Stimulated activated CD8-positive, alpha-beta memory T cell treated with anti-CD3 and anti-CD28 coated beads, Interleukin-15, amount 100 ng/mL, for 4 hours (primary cell): ENCODE data around the gene LTO1.
"Not testable (repeated sequence)": the region's sequence is repeated elsewhere in the genome, so short reads cannot be mapped to it uniquely, and the experiment has no call there.

Source experiments
- DNase-seq, 2 donors: peaks; one replicate each; pipeline ENCODE4 v3.0.0-alpha.2; 2020; ENCODE audit warnings: low read depth in 2 of 2

Gene LTO1

DNA sequence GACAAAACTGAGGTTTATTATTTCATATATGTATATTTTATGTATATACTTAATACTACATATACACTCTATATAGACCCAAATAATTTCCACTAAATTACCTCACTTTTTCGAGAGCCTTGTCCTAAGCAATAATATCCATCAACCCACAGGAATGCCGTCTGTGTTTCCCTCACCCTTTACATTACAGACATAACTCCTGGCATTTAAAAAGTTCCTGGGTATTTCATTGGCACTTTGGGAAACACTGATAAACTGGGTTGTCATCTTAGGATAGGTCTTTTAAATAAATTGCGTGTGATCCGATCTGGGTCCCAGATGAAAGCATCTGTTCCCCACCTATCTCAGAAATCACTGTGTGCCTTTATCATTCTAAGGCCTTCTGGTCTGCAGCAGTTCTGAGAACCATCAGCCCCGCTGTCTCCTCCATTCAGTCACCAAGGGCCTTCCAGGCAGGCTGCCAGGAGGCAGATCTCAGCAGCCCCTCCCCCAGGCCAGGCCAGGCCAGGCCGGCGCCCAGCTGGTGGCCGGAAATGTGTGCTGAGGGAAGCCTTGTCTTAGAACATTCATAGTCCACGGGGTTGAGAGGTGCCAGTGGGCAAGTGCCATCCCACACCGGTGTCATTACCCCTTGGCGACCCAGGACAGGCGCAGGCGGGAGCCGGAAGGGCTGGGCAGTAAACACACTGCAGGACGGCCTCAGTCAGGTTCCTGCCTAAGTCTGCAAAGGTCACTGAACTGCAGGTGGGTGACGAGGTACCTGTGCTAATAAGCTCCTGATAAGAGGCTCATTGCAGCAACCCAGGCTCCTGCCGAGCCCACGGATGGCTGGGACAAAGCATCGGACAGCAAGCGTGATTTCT lies 25.4 kb upstream of the LTO1 start:
- no peak for DNase-seq

DNA sequence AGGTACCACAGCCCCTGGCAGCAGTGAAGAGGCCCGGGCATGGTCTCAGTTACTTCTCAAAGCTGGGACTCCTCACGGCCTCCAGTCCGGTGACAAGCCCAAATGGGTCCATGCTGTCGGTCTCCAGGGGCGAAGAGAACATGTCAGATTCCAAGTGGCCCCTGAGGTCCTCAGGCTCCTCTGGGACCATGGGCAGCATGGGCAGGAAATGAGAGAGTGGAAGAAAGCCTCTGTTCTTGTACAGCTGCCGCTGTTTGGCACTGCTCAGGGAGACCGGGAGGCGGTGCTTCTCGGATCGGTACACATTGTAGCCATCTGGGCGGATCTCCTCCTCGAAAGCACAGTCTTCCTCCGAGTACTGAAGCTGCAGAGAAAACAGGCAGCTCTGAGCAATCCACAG lies 24.1 kb upstream of the LTO1 start:
- no peak for DNase-seq

DNA sequence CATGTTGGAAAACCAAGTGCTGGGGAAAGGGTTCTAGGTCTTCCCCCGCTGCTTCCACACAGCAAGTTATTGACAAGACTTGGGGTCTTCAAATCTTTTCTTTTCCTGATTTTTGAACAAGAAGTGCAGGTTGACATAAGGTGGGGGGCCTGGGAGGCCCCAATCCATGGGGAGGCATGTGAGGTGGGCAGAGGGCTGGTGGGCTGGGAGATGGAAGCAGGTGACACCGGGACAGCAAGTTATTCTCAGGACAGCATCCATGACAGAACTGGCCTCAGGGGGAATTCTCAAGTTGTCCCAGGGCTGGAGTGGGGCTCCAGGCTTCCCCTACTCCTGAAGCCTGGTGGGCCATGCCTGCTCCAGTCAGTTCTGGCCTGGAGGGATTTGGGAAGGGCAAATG lies 23.2 kb upstream of the LTO1 start:
- DNase-seq: no peak

- no peak for DNase-seq
Observed at GRCh38 chr11:69697861-69698260, 22.7 kb upstream of the LTO1 start.

DNA sequence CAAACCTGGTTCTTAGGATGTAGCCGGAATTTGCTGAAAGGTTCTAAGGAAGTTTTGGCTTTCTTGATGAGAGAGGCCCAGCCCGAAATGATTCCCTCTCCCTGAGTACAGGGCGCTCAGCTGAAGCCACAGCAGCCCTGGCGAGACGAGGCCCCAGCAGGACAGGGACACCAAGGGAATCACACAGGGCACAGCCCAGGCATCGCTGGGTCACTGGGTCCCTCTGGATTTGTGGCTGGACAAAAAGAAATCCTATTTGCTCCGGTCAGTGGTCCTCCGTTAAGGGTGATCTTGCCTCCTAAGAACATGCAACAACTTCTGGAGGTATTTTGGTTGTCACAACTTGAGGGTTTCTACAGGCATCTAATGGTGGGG lies 22.3 kb upstream of the LTO1 start:
- DNase-seq: no peak

DNA sequence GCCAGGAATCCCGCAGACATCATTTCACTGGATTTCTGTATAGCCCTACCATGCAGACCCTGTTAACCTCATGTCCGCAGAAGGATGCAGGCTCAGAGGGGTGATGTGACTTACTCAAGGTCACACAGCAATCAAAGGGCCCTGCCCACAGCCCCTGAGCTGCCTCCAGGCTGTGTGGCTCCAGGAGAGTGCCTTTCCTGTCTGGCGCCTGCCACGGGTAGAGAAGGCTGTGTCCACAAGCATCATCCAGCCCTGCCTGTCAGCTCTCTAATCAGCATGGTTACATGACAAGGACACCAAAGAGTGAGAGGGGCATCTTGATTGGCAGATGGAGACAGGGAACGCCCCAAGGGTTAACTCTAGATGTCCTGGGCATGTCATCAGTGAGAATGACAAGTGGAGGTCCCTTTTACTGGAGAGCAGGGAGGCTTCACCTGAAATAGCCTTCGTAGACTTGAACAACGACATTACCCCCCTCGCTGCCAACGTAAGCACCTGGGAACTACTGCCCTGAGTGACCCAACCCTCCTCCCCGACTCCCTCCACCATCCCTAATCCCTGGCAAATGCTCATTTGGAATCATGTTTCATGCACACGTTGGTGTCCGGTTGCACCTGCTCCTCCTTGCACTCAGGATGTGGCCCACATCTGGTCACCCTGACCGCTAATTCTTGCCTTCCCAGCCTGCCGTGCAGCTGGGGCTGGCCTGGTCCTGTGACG lies 21.8 kb upstream of the LTO1 start:
- no peak for DNase-seq

DNA sequence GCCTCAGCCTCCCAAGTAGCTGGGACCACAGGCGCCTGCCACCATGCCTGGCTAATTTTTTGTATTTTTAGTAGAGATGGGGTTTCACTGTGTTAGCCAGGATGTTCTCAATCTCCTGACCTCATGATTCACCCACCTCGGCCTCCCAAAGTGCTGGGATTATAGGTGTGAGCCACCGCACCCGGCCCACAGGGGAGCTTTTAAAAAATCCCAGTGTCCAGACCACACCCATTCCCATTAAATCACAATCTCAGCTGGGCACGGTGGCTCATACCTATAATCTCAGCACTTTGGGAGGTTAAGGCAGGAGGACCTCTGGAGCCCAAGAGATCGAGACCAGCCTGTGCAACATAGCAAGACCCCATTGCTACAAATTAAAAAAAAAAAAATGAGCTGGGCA lies 20.8 kb upstream of the LTO1 start:
- DNase-seq: not testable (repeated sequence)

- no peak for DNase-seq
Observed at GRCh38 chr11:69695581-69695980, 20.4 kb upstream of the LTO1 start.

DNA sequence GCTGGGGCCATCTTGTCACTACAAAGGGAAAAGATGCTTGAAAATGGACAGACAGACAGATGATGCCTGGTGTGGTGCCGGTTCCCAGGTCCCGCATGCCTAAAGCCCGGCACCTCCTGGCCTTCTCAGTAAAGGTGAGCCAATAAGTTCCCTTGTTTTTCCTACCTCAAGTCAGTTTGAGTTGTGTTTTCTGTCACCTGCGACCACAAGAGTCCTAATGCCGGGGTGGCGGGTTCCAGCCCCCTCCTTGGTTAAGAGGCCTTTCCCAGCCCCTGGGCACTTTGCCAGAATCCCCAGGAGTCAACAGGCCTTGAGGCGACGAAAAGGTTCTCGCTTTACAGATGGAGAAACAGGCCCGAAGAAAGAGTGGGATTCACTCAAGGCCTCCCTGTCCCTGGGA lies 19.6 kb upstream of the LTO1 start:
- DNase-seq: no peak

- DNase-seq: no peak
Observed at GRCh38 chr11:69692422-69692821, 17.3 kb upstream of the LTO1 start.

GRCh38 chr11:69691463-69691862 lies 16.3 kb upstream of the LTO1 start:
- DNase-seq: no peak

- no peak for DNase-seq
Observed at GRCh38 chr11:69689484-69690319, 14.5 kb upstream of the LTO1 start.

DNA sequence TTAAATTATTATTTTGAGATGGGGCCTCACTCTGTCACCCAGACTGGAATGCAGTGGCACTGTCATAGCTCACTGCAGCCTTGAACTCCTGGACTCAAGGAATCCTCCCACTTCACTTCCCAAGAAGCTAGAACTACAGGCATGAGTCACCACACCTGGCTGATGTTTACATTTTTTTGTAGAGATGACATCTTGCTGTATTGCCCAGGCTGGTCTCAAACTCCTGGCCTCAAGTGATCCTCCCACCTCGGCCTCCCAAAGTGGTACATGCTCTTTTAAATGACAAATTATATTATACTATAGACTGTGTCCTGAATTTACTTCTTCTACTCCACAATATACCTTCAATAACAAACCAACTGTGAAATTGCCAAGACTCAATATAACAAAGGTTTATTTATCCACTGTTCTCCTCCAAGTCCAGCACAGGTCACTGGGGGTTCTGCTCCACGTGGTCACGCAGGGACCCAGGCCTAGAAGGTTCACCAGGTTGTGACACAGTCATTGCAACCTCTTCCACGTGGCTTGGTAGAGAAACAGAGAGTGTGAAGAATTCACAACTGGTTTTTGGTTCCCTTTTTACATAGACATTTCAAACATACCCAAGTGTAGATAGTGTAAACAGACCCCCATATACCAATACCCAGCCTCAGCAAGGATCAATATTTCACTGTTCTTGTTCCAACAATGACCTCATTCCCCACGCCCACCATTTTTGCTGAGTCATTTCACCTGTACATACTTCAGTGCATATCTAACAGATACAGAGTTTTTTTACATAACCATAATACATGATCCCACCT lies 13.0 kb upstream of the LTO1 start:
- not testable (repeated sequence) for DNase-seq

GRCh38 chr11:69686856-69687255 lies 11.7 kb upstream of the LTO1 start:
- DNase-seq: no peak

DNA sequence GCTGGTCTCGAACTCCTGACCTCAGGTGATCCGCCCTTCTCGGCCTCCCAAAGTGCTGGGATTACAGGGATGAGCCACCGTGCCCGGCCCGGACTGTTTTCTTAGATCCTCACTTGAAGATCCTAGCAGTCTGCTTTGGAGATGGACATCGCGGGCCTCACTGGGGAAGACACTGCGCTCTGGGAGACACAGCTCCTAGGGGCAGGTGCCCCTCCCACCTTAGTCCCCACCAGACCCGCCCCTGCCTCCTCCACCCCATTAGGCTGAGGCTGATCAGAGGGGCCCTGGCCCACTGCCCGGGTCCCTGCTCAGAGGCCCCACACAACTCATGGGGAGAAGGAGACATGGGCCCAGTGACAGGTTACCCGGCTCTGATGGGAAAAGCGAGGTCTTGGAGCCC lies 11.3 kb upstream of the LTO1 start:
- no peak for DNase-seq

GRCh38 chr11:69685348-69685747 lies 10.2 kb upstream of the LTO1 start:
- DNase-seq: no peak

DNA sequence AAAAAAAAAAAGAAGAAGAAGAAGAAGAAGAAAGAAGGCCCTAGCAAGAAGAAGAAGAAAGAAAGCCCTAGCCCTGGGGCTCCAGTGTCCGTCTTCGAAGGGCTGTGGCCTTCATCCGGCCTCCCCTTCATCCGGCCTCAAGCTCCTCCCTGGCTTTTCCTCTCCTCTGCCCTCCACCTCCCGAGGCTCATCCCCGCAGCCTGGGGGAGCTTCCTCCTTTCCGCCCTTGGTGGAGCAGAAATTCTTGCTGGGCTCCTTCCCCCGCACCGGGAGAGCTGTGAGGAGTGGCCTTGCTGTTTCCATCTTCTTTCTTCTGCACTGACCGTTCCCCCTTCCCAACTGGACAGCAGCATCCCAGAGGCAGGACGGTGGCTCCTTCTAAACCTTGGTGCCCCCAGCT lies 9.5 kb upstream of the LTO1 start:
- DNase-seq: no peak

- no peak for DNase-seq
Observed at GRCh38 chr11:69683764-69684333, 8.7 kb upstream of the LTO1 start.

- DNase-seq: no peak
Observed at GRCh38 chr11:69682681-69683326, 7.7 kb upstream of the LTO1 start.

- no peak for DNase-seq
Observed at GRCh38 chr11:69682221-69682620, 7.1 kb upstream of the LTO1 start.

DNA sequence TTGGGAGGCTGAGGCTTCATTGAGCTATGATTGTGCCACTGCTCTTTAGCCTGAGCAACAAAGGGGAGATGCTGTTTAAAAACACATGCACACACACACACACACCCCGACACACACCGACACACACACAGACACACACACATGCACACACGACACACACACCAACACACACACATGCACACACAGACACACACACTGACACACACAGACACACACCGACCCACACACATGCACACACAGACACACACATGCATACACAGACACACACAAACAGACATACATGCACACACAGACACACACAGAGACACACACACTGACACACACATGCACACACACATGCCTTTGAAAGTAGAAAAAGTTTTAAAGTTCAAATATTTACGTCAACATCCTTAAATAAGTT lies 5.5 kb upstream of the LTO1 start:
- DNase-seq: no peak
